Measurements from ENCODE around the gene MYL6B. TPM values are rescaled to one million over a fixed set of nuclear protein-coding genes. Genes with fewer than 3 reads are reported as not detected.

The MYL6B gene
- total RNA-seq, 1 donor from 2014 or later: 19.5 TPM

DNA sequence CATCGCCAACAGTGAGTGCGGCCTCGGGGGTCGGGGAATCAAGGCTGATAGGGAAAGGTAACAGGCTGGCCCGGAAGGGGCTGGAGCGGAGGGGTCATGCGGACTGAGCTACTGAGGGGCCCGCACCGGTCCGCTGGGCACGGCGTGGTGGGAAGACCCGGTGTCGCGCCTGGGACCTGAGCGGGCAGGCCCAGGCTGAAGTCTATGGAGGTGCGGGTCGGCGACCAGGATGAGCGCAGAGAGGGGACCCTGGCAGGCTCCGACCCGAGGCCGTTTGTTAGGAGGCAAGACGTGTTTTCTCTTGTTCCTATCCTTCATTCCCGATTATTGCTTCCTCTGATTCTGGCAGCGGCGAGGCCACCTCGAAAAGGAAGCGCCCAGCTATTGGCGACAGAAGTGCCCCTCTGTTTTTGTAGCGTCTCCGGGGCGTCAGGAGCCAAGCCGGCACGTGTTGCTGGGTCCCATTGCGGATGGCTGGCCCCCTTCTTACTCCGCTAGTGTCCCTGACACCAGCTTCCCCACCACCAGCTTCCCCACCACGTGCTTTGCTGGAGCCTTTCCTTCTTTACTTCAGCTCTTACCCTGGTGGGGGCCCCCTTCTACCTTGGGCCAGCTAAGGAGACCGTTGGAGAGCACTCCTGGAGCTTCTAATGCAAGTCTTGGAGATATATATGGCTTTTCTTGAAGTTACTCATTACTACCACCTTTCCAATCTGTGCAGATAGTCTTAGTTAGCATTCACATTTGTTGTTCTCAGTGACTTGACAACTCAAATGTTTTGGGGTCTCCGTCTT is 47.4 kb upstream of the MYL6B start:
- TF ChIP-seq, protein P1, sequence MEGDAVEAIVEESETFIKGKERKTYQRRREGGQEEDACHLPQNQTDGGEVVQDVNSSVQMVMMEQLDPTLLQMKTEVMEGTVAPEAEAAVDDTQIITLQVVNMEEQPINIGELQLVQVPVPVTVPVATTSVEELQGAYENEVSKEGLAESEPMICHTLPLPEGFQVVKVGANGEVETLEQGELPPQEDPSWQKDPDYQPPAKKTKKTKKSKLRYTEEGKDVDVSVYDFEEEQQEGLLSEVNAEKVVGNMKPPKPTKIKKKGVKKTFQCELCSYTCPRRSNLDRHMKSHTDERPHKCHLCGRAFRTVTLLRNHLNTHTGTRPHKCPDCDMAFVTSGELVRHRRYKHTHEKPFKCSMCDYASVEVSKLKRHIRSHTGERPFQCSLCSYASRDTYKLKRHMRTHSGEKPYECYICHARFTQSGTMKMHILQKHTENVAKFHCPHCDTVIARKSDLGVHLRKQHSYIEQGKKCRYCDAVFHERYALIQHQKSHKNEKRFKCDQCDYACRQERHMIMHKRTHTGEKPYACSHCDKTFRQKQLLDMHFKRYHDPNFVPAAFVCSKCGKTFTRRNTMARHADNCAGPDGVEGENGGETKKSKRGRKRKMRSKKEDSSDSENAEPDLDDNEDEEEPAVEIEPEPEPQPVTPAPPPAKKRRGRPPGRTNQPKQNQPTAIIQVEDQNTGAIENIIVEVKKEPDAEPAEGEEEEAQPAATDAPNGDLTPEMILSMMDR (IDR thresholded peaks at IDR 0.05): no peak
- Histone ChIP-seq H3K27ac (peak overlapping the region; percentile 88), H3K27me3 (no peaks in the 10 kb centered on the region), H3K4me1 (peaks cover 21% of the 10 kb centered on the region), H3K4me3 (peak overlapping the region; percentile 83), H3K9me3 (no peaks in the 10 kb centered on the region), H3K36me3 (peaks cover 33% of the 10 kb centered on the region)
- intact Hi-C loops (cut with DNase I): no loop called here
- ATAC-seq (peak; percentile 29), DNase-seq (no peak)

DNA sequence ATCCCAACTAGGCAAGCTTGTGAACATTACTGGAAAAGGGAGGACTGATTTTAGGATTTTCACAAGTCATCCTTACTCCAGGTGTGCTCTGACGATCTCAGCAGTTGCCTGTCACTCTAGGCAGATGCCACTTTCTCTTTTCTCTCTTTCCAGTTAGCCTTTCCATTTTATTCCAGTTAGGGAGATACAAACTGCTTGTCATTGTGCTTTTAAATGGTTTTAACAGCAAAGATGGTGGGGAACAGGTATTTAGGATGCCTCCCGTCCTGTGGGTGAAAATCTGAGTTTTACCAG is 46.8 kb upstream of the MYL6B start:
- H3K4me1 ChIP-seq: peaks cover 21% of the 10 kb centered on the region
- intact Hi-C loops (cut with DNase I): no loop called here
- peak overlapping the region; percentile 83 for H3K4me3 ChIP-seq
- H3K36me3 ChIP-seq: peaks cover 39% of the 10 kb centered on the region
- no peak overlapping the region for H3K27ac ChIP-seq
- DNase-seq (no peak), ATAC-seq (no peak)
- H3K9me3 ChIP-seq: no peaks in the 10 kb centered on the region
- TF ChIP-seq, protein P1 (IDR thresholded peaks at IDR 0.05): no peak
- H3K27me3 ChIP-seq: no peaks in the 10 kb centered on the region

DNA sequence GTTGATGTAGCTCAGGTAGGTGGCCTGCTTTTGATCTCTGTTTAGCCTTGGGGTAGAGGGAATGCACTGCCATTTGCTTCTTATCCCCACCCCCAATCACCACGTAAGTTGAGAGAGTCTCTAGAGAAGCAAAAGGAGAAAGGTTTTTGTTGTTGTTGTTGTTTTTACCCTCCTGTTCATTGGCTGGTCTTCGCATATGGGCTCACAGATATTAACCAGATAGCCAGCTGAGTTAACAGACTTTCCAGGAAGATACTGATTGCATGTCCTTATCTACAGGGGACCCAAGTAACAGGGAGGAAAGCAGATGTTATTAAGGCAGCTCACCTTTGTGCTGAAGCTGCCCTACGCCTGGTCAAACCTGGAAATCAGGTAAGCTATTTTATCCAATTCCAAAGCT is 45.1 kb upstream of the MYL6B start:
- DNase-seq (no peak), ATAC-seq (no peak)
- intact Hi-C loops (cut with DNase I): no loop called here
- peaks cover 21% of the 10 kb centered on the region for H3K4me1 ChIP-seq
- H3K27ac ChIP-seq: no peak overlapping the region
- H3K4me3 ChIP-seq: no peak overlapping the region
- no peaks in the 10 kb centered on the region for H3K27me3 ChIP-seq
- no peaks in the 10 kb centered on the region for H3K9me3 ChIP-seq
- TF ChIP-seq, protein P1 (IDR thresholded peaks at IDR 0.05): no peak
- peaks cover 56% of the 10 kb centered on the region for H3K36me3 ChIP-seq

DNA sequence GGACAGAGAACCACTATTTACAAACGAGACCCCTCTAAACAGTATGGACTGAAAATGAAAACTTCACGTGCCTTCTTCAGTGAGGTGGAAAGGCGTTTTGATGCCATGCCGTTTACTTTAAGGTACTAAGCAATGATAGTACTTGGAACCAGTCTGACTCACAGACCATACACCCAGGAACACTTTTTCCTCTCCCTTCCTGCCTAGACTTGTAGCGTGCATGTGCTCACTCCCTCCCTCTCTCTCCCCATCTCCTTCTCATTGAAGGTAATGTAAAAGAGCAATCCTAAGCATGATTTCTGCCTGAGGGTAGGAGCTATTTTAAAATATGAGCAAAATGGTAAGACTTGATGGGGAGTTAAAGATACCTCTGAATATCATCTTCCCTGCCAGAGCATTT is 41.8 kb upstream of the MYL6B start:
- ATAC-seq (no peak), DNase-seq (no peak)
- no peaks in the 10 kb centered on the region for H3K27me3 ChIP-seq
- intact Hi-C loops (cut with DNase I): no loop called here
- TF ChIP-seq, protein P1 (IDR thresholded peaks at IDR 0.05): no peak
- H3K36me3 ChIP-seq: peaks cover 72% of the 10 kb centered on the region
- no peaks in the 10 kb centered on the region for H3K9me3 ChIP-seq
- no peak overlapping the region for H3K4me3 ChIP-seq
- no peak overlapping the region for H3K27ac ChIP-seq
- peaks cover 9% of the 10 kb centered on the region for H3K4me1 ChIP-seq

DNA sequence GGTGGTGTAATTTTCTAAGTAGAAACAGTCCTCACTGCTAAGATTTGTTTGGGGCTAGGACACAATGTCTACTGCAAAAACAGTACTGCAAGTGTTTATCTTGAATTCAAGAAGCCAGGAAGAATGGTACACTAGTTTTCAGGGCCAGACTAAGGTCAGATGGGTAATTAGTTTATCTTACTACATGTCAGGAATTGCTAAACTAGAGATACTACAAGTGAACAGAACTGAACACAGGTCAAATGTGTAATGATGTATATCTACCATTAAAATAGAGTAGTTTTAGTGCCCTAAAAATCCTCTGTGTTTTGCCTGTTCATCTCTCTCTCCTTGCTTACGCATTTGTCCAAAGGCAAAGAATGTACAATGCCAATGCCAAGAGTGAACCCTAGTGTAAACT is 38.3 kb upstream of the MYL6B start:
- Histone ChIP-seq H3K27me3 (no peaks in the 10 kb centered on the region), H3K4me3 (no peak overlapping the region), H3K4me1 (peaks cover 6% of the 10 kb centered on the region), H3K27ac (no peak overlapping the region), H3K36me3 (peaks cover 52% of the 10 kb centered on the region), H3K9me3 (no peaks in the 10 kb centered on the region)
- intact Hi-C loops (cut with DNase I): no loop called here
- TF ChIP-seq, protein P1 (IDR thresholded peaks at IDR 0.05): no peak
- ATAC-seq: no peak
- DNase-seq: no peak

DNA sequence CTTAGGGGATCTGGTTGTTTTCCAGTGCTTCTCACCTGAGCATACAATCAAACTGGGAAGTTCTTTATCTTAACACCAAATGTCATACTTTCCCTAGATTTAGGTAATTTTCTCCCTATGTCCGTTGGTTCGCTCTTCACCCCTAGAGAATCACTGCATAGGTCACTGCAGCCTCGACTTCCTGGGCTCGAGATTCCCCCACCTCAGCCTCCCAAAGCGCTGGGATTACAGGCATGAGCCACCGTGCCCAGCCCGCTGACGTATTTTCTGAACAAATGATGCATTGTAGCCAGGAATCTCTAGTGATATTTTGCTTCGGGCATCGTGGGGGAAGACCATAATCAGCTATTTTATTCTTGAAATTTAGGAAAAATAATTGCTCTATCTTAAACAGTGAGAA is 37.1 kb upstream of the MYL6B start:
- no peak for DNase-seq
- Histone ChIP-seq H3K4me3 (peak overlapping the region; percentile 62), H3K27ac (peak overlapping the region; percentile 97)

More for the DNA sequence above, 37.1 kb upstream of the MYL6B start:
- Histone ChIP-seq H3K4me1 (peaks cover 18% of the 10 kb centered on the region), H3K27me3 (no peaks in the 10 kb centered on the region), H3K9me3 (no peaks in the 10 kb centered on the region), H3K36me3 (peaks cover 42% of the 10 kb centered on the region)
- intact Hi-C loops (cut with DNase I): no loop called here
- ATAC-seq: no peak
- TF ChIP-seq, protein P1 (IDR thresholded peaks at IDR 0.05): no peak

Data from upper lobe of right lung (tissue), 1 donor.